K562 (cell line): ENCODE results near the gene C1GALT1C1. TPM values are rescaled to one million over a fixed set of nuclear protein-coding genes. Genes with fewer than 3 reads are reported as not detected.
A peak's percentile ranks its signal among the peaks of the same experiment; 100 is the strongest.

Source experiments
- C11orf30 ChIP-seq: fragments of 450-650 bp; IDR thresholded peaks from 2 replicates; pipeline ENCODE4 v1.6.1; 2016; ENCODE audit warnings: low read depth, mild to moderate bottlenecking
- CREM ChIP-seq: IDR thresholded peaks from 2 replicates; pipeline ENCODE4 v1.6.1; 2014; ENCODE audit warnings: antibody characterized with exemption, low read depth
- CSDE1 ChIP-seq, 2 experiments: fragments of 450-650 bp; IDR thresholded peaks; 2 replicates each; pipeline ENCODE4 v1.6.1; 2016; ENCODE audit warnings: mild to moderate bottlenecking in 1 of 2
- EP400 ChIP-seq: fragments of 450-650 bp; IDR thresholded peaks from 2 replicates; pipeline ENCODE4 v1.6.1; 2017; ENCODE audit warnings: antibody characterized with exemption, mild to moderate bottlenecking, moderate library complexity
- ESRRB ChIP-seq: fragments of 250-450 bp; sonication (Bioruptor Pico); IDR thresholded peaks from 2 replicates; pipeline ENCODE4 v1.5.0; 2020; ENCODE audit warnings: mild to moderate bottlenecking, moderate library complexity, borderline replicate concordance
- GTF2A2 ChIP-seq: IDR thresholded peaks from 2 replicates; pipeline ENCODE4 v1.6.1; 2016; ENCODE audit warnings: mild to moderate bottlenecking, missing genetic modification characterization, missing compliant biosample characterization
- GTF2F1 ChIP-seq: IDR thresholded peaks from 2 replicates; pipeline ENCODE4 v1.6.1; 2011; ENCODE audit warnings: low read depth, low read length, improper control_type of control experiment
- HCFC1 ChIP-seq: IDR thresholded peaks from 2 replicates; pipeline ENCODE4 v1.6.1; 2012; ENCODE audit warnings: low read depth, low read length, improper control_type of control experiment
- HDAC6 ChIP-seq: IDR thresholded peaks from 2 replicates; pipeline ENCODE4 v1.6.1; 2012; ENCODE audit warnings: low read depth, mild to moderate bottlenecking, control low read depth, inconsistent platforms, low read length, moderate library complexity
- HMGN3 ChIP-seq: IDR thresholded peaks from 2 replicates; pipeline ENCODE4 v1.6.1; 2011; ENCODE audit warnings: borderline replicate concordance, low read depth, mild to moderate bottlenecking, mixed read lengths, low read length; ENCODE audit not compliant: insufficient read length; ENCODE audit errors: extremely low read depth
- HNRNPLL ChIP-seq: fragments of 200-400 bp; formaldehyde crosslinking; IDR thresholded peaks from 2 replicates; pipeline ENCODE4 v1.6.1; 2017; ENCODE audit warnings: low read length, low read depth, mild to moderate bottlenecking; ENCODE audit not compliant: poor library complexity, severe bottlenecking
- IRF2 ChIP-seq: sonication (generic); formaldehyde crosslinking; IDR thresholded peaks from 2 replicates; pipeline ENCODE4 v1.8.1; 2022; ENCODE audit warnings: mild to moderate bottlenecking, missing genetic modification reagents
- KDM1A ChIP-seq, 2 experiments: fragments of 450-650 bp; IDR thresholded peaks; 2 replicates each; pipeline ENCODE4 v1.6.1; 2016; ENCODE audit warnings: mild to moderate bottlenecking in 2 of 2
- MEIS2 ChIP-seq: fragments of 450-650 bp; IDR thresholded peaks from 2 replicates; pipeline ENCODE4 v1.6.1; 2014; ENCODE audit warnings: mild to moderate bottlenecking; ENCODE audit not compliant: partially characterized antibody
- NR2F6 ChIP-seq: fragments of 450-650 bp; formaldehyde crosslinking; IDR thresholded peaks from 2 replicates; pipeline ENCODE4 v1.4.0; 2020; ENCODE audit warnings: mild to moderate bottlenecking
- PHF21A ChIP-seq: fragments of 450-650 bp; IDR thresholded peaks from 2 replicates; pipeline ENCODE4 v1.6.1; 2017; ENCODE audit warnings: low read depth, borderline replicate concordance
- PML ChIP-seq: IDR thresholded peaks from 2 replicates; pipeline ENCODE4 v1.6.1; 2012; ENCODE audit warnings: low read length, inconsistent platforms
- POLR2G ChIP-seq: fragments of 200-400 bp; formaldehyde crosslinking; IDR thresholded peaks from 2 replicates; pipeline ENCODE4 v1.6.1; 2017; ENCODE audit warnings: low read depth, mild to moderate bottlenecking, antibody characterized with exemption, low read length, moderate library complexity
- RNF2 ChIP-seq: sonication (generic); IDR thresholded peaks from 2 replicates; pipeline ENCODE4 v1.6.1; 2016
- SMARCA4 ChIP-seq: fragments of 450-650 bp; IDR thresholded peaks from 2 replicates; pipeline ENCODE4 v1.6.1; 2016
- ZNF143 ChIP-seq: sonication (generic); formaldehyde crosslinking; IDR thresholded peaks from 2 replicates; pipeline ENCODE4 v1.9.0; 2022; ENCODE audit warnings: mild to moderate bottlenecking, missing genetic modification reagents
- polyA plus RNA-seq, 8 experiments: library from polyadenylated mRNA; depleted of rRNA in 4 of 8; stranded (reverse) in 5 of 8; unstranded in 3 of 8; fragments of >200 nt; fragmentation: Nextera tagmentation in 2 of 8; fragmentation: Illumina TruSeq in 1 of 8; extraction: Ambion mirVana in 2 of 8; extraction: Trizol in 1 of 8; gene quantifications; 2 replicates each; pipeline versions ENCODE4 v1.2.1 to v1.2.3, GENCODE V29; 2011 to 2014; ENCODE audit warnings: inconsistent platforms in 1 of 8, missing spikeins in 1 of 8
- total RNA-seq, 7 experiments: library from RNA; depleted of rRNA in 6 of 7; stranded (reverse); fragments of >200 nt in 6 of 7; fragmentation: Illumina TruSeq in 2 of 7; extraction: Trizol in 2 of 7; gene quantifications; 2 replicates each; pipeline versions ENCODE4 v1.2.1 to v1.2.3, GENCODE V29; 2011 to 2021; ENCODE audit warnings: low replicate concordance in 1 of 7
- TF ChIP-seq, protein P1 (sequence below), 3 experiments: fragments of 200-800 bp in 1 of 3; fragments of 250-450 bp in 1 of 3; fragments of 450-650 bp in 1 of 3; sonication (Bioruptor Pico) in 1 of 3; sonication (Bioruptor generic) in 1 of 3; formaldehyde crosslinking in 1 of 3; IDR thresholded peaks; 2 replicates each; pipeline versions ENCODE4 v1.6.1 to v1.8.0; 2016 to 2022; ENCODE audit warnings: mild to moderate bottlenecking in 2 of 3, missing genetic modification characterization in 2 of 3, missing compliant biosample characterization in 1 of 3, moderate library complexity in 1 of 3
- TF ChIP-seq, protein P2 (sequence below): IDR thresholded peaks from 2 replicates; pipeline ENCODE4 v1.6.1; 2014; ENCODE audit warnings: antibody characterized with exemption

C1GALT1C1 gene
- total and polyA plus RNA-seq, 9 of the 15 experiments (the other 6 are each of a cell fraction or from before 2014, with no cell fraction given), result 9.6 to 49.4 (median 17.1) TPM

DNA sequence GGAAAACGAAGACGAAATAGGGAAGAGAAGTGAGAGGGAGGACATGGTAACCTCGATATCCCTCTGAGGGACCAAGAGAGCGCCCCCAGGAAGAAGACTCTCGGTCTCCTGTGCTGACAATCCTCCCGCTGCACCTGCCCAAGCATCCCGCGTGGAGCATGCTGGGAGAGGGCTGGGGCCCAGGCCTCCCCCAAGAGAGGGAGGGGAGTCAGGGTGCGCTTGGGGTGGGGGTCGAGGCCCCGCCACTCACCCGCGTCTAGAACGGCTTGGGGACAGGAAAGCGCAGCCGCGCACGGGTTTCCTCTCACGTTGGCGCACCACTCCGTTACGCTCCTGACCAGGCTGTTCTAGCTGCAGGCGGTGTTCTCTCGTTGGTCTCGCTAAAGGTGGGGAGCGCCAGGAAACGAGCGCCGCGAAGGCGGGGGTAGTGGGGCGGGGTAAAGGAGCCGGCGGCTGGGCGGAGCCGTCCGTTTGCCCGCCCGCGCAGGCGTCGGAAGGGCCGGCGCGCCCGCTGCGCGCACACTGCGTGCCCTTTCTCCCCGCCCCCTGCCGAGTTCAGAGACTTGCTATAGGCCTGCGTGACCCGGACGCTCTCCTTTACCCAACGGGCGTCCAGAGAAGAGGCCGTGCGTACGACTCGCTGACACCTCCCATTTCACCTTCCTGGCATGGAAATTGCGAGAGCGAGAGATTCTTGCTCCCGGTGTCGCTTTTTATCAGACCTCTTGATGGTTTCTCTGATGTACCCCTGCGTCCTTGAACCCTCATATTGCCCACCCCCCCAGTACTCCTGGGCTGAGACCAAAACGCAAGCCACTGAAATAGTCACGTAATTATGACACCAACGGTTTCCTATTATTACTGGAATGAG lies at the start of gene C1GALT1C1 (continued):
- TF ChIP-seq KDM1A (IDR thresholded peaks at IDR 0.05), result peak; percentile 50 to 78
- no peak for TF ChIP-seq GTF2A2 (tag)
- TF ChIP-seq PHF21A, result peak; percentile 76; the same call in 1 of the 2 replicates
- TF ChIP-seq EP400, result peak; percentile 76
- TF ChIP-seq HDAC6, result no peak
- TF ChIP-seq, protein P1, sequence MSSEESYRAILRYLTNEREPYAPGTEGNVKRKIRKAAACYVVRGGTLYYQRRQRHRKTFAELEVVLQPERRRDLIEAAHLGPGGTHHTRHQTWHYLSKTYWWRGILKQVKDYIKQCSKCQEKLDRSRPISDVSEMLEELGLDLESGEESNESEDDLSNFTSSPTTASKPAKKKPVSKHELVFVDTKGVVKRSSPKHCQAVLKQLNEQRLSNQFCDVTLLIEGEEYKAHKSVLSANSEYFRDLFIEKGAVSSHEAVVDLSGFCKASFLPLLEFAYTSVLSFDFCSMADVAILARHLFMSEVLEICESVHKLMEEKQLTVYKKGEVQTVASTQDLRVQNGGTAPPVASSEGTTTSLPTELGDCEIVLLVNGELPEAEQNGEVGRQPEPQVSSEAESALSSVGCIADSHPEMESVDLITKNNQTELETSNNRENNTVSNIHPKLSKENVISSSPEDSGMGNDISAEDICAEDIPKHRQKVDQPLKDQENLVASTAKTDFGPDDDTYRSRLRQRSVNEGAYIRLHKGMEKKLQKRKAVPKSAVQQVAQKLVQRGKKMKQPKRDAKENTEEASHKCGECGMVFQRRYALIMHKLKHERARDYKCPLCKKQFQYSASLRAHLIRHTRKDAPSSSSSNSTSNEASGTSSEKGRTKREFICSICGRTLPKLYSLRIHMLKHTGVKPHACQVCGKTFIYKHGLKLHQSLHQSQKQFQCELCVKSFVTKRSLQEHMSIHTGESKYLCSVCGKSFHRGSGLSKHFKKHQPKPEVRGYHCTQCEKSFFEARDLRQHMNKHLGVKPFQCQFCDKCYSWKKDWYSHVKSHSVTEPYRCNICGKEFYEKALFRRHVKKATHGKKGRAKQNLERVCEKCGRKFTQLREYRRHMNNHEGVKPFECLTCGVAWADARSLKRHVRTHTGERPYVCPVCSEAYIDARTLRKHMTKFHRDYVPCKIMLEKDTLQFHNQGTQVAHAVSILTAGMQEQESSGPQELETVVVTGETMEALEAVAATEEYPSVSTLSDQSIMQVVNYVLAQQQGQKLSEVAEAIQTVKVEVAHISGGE (CRISPR knock-in tag; IDR thresholded peaks at IDR 0.05), result peak in 1 of 3 experiments; percentile 41; a peak in 1 of 6 replicates
- TF ChIP-seq POLR2G, result peak; percentile 89
- TF ChIP-seq IRF2, result no peak
- peak; percentile 48; the same call in 1 of the 2 replicates for TF ChIP-seq RNF2
- peak; percentile 11; the same call in 1 of the 2 replicates for TF ChIP-seq SMARCA4
- peak; percentile 51; the same call in 1 of the 2 replicates for TF ChIP-seq GTF2F1
- peak; percentile 53 for TF ChIP-seq HCFC1
- peak; percentile 78 for TF ChIP-seq MEIS2
- no peak for TF ChIP-seq ESRRB
- TF ChIP-seq PML, result peak; percentile 61; the same call in 1 of the 2 replicates
- peak; percentile 95 for TF ChIP-seq HNRNPLL
- peak; percentile 50; the same call in 1 of the 2 replicates for TF ChIP-seq C11orf30
- TF ChIP-seq CREM, result peak; percentile 85
- peak; percentile 70 for TF ChIP-seq ZNF143
- no peak for TF ChIP-seq CSDE1 (IDR thresholded peaks at IDR 0.05)
- TF ChIP-seq HMGN3, result peak; percentile 30
- TF ChIP-seq, protein P2, sequence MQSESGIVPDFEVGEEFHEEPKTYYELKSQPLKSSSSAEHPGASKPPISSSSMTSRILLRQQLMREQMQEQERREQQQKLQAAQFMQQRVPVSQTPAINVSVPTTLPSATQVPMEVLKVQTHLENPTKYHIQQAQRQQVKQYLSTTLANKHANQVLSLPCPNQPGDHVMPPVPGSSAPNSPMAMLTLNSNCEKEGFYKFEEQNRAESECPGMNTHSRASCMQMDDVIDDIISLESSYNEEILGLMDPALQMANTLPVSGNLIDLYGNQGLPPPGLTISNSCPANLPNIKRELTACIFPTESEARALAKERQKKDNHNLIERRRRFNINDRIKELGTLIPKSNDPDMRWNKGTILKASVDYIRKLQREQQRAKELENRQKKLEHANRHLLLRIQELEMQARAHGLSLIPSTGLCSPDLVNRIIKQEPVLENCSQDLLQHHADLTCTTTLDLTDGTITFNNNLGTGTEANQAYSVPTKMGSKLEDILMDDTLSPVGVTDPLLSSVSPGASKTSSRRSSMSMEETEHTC, result no peak
- TF ChIP-seq NR2F6 (CRISPR knock-in tag), result no peak
